ENCODE measurements around the gene FBXO46.
A peak's percentile ranks its signal among the peaks of the same experiment; 100 is the strongest.
"Not testable (repeated sequence)": the region's sequence is repeated elsewhere in the genome, so short reads cannot be mapped to it uniquely, and the experiment has no call there.

FBXO46 gene

DNA sequence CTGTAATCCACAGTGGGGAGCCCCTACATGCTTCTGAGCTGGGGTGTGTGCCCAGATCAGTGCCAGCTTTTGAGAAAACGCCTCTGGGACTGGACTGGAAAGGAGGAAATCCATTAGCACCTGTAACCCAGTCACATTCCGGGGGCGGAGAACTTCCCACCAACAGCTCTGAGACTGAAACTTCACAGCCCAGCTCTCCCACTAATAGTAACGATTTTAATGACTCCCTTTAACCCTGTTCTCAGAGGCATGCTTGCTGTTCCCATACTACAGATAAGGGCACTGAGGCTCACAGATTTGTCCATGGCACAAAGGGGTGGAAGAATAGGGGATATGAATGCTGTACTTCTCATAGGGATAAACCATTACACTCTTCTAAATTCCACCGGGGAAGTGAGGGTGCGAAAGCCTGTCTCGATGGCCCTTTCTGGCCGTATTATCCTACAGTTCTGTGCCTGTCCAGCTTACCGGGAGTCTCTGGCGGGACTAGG is 851 bp downstream of the FBXO46 start:
- no peak for TF ChIP-seq CSRNP3 (CRISPR knock-in tag; IDR thresholded peaks at IDR 0.05)
- no peak for TF ChIP-seq ZC3H10 (CRISPR knock-in tag; IDR thresholded peaks at IDR 0.05)
- no peak for TF ChIP-seq ZNF565 (CRISPR knock-in tag; conservative IDR thresholded peaks at IDR 0.05; ENCODE audit: low read depth)
- no peak for TF ChIP-seq CSDC2 (CRISPR knock-in tag; IDR thresholded peaks at IDR 0.05)
- no peak for TF ChIP-seq BACH2 (CRISPR knock-in tag; IDR thresholded peaks at IDR 0.05; ENCODE audit: borderline replicate concordance)
- no peak for TF ChIP-seq TCF4 (CRISPR knock-in tag; IDR thresholded peaks at IDR 0.05; ENCODE audit: borderline replicate concordance)
- TF ChIP-seq GLIS3 (CRISPR knock-in tag; IDR thresholded peaks at IDR 0.05), result no peak
- no peak for TF ChIP-seq ISL1 (CRISPR knock-in tag; IDR thresholded peaks at IDR 0.05)
- TF ChIP-seq ESRRG (CRISPR knock-in tag; IDR thresholded peaks at IDR 0.05), result no peak
- no peak for TF ChIP-seq ZFP30 (CRISPR knock-in tag; IDR thresholded peaks at IDR 0.05)
- TF ChIP-seq, protein P1, sequence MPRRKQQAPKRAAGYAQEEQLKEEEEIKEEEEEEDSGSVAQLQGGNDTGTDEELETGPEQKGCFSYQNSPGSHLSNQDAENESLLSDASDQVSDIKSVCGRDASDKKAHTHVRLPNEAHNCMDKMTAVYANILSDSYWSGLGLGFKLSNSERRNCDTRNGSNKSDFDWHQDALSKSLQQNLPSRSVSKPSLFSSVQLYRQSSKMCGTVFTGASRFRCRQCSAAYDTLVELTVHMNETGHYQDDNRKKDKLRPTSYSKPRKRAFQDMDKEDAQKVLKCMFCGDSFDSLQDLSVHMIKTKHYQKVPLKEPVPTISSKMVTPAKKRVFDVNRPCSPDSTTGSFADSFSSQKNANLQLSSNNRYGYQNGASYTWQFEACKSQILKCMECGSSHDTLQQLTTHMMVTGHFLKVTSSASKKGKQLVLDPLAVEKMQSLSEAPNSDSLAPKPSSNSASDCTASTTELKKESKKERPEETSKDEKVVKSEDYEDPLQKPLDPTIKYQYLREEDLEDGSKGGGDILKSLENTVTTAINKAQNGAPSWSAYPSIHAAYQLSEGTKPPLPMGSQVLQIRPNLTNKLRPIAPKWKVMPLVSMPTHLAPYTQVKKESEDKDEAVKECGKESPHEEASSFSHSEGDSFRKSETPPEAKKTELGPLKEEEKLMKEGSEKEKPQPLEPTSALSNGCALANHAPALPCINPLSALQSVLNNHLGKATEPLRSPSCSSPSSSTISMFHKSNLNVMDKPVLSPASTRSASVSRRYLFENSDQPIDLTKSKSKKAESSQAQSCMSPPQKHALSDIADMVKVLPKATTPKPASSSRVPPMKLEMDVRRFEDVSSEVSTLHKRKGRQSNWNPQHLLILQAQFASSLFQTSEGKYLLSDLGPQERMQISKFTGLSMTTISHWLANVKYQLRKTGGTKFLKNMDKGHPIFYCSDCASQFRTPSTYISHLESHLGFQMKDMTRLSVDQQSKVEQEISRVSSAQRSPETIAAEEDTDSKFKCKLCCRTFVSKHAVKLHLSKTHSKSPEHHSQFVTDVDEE (CRISPR knock-in tag; IDR thresholded peaks at IDR 0.05), result no peak
- TF ChIP-seq SNAI2 (CRISPR knock-in tag; IDR thresholded peaks at IDR 0.05), result no peak
- no peak for TF ChIP-seq POU6F1 (CRISPR knock-in tag; IDR thresholded peaks at IDR 0.05; ENCODE audit: borderline replicate concordance, low read depth)
- TF ChIP-seq PATZ1 (CRISPR knock-in tag; IDR thresholded peaks at IDR 0.05; ENCODE audit: borderline replicate concordance), result no peak
- TF ChIP-seq ZFP3 (CRISPR knock-in tag; IDR thresholded peaks at IDR 0.05), result no peak
- peak; percentile 18; the same call in 2 of the 3 replicates for ATAC-seq

GRCh38 chr19:45728683-45729082 is 2.0 kb downstream of the FBXO46 start:
- ATAC-seq, result not testable (repeated sequence)

GRCh38 chr19:45720065-45720464 is 10.6 kb downstream of the FBXO46 start:
- ATAC-seq, result not testable (repeated sequence)

GRCh38 chr19:45717983-45718650 is 12.6 kb downstream of the FBXO46 start:
- ATAC-seq, result no peak
- TF ChIP-seq ZNF8 (CRISPR knock-in tag; IDR thresholded peaks at IDR 0.05) (no peak), CSDC2 (CRISPR knock-in tag; IDR thresholded peaks at IDR 0.05) (no peak), PATZ1 (CRISPR knock-in tag; IDR thresholded peaks at IDR 0.05; ENCODE audit: borderline replicate concordance) (no peak), TOX (CRISPR knock-in tag; IDR thresholded peaks at IDR 0.05; ENCODE audit: borderline replicate concordance) (no peak), PPARA (CRISPR knock-in tag; IDR thresholded peaks at IDR 0.05; ENCODE audit: borderline replicate concordance) (no peak), OSR1 (CRISPR knock-in tag; IDR thresholded peaks at IDR 0.05) (no peak), ISL1 (CRISPR knock-in tag; IDR thresholded peaks at IDR 0.05) (no peak), ZC3H10 (CRISPR knock-in tag; IDR thresholded peaks at IDR 0.05) (no peak), ARNTL (CRISPR knock-in tag; IDR thresholded peaks at IDR 0.05; ENCODE audit: borderline replicate concordance, low read depth) (no peak), CSRNP3 (CRISPR knock-in tag; IDR thresholded peaks at IDR 0.05) (no peak), RARB (CRISPR knock-in tag; IDR thresholded peaks at IDR 0.05) (no peak), CREB5 (CRISPR knock-in tag; IDR thresholded peaks at IDR 0.05; ENCODE audit: low read depth) (no peak), BACH2 (CRISPR knock-in tag; IDR thresholded peaks at IDR 0.05; ENCODE audit: borderline replicate concordance) (no peak), ZFP3 (CRISPR knock-in tag; IDR thresholded peaks at IDR 0.05) (no peak), SNAI2 (CRISPR knock-in tag; IDR thresholded peaks at IDR 0.05) (no peak), GLIS3 (CRISPR knock-in tag; IDR thresholded peaks at IDR 0.05) (no peak), ZFP30 (CRISPR knock-in tag; IDR thresholded peaks at IDR 0.05) (no peak)

Data from SK-N-SH treated with all-trans-retinoic acid at 6 μM for 48 hours (cell line).